Gastrocnemius medialis (tissue), 4 donors: ENCODE measurements around the gene ENTR1. TPM values are rescaled to one million over a fixed set of nuclear protein-coding genes. Genes with fewer than 3 reads are reported as not detected.
A peak's percentile ranks its signal among the peaks of the same experiment; 100 is the strongest.

Experiments used
- ATAC-seq, 2 donors: fragments of 150-250 bp; one replicate each; pipeline ENCODE4 v1.9.1; 2016
- DNase-seq, 2 donors: peaks; one replicate each; pipeline ENCODE4 v3.0.0-alpha.2; 2019
- H3K27ac ChIP-seq, 4 donors: fragments of 200-600 bp; sonication (generic); 1 replicate in 1 of 4; 2 replicates in 3 of 4; pipeline ENCODE4 v1.5.1; 2016 to 2018; ENCODE audit warnings: mild to moderate bottlenecking in 2 of 4, moderate library complexity in 1 of 4
- H3K27me3 ChIP-seq, 3 donors: fragments of 200-600 bp; sonication (generic) in 2 of 3; 1 replicate in 1 of 3; 2 replicates in 2 of 3; pipeline versions ENCODE4 v1.5.1 to v1.6.0; 2016 to 2019; ENCODE audit warnings: mild to moderate bottlenecking in 1 of 3, moderate library complexity in 1 of 3
- H3K36me3 ChIP-seq, 2 donors: fragments of 200-600 bp; sonication (generic) in 1 of 2; one replicate each; pipeline ENCODE4 v1.5.1; 2017 to 2018
- H3K4me1 ChIP-seq, 2 donors: fragments of 200-600 bp; sonication (generic) in 1 of 2; one replicate each; pipeline ENCODE4 v1.5.1; 2016 to 2017; ENCODE audit warnings: mild to moderate bottlenecking in 2 of 2
- H3K4me3 ChIP-seq, 4 donors: fragments of 200-600 bp; sonication (generic) in 3 of 4; 1 replicate in 1 of 4; 2 replicates in 3 of 4; pipeline ENCODE4 v1.5.1; 2016 to 2019; ENCODE audit warnings: mild to moderate bottlenecking in 2 of 4
- H3K9me3 ChIP-seq, 3 donors: fragments of 200-600 bp; sonication (generic) in 2 of 3; 1 replicate in 1 of 3; 2 replicates in 2 of 3; pipeline ENCODE4 v1.5.1; 2016 to 2019
- CTCF ChIP-seq, 5 experiments: fragments of 450-650 bp in 3 of 5; fragments of 200-600 bp in 2 of 5; sonication (generic) in 2 of 5; IDR thresholded peaks in 4 of 5; conservative IDR thresholded peaks in 1 of 5; 1 replicate in 4 of 5; 2 replicates in 1 of 5; pipeline ENCODE4 v1.5.1; 2016 to 2019; ENCODE audit warnings: antibody characterized with exemption in 5 of 5, mild to moderate bottlenecking in 3 of 5, moderate library complexity in 3 of 5
- POLR2A ChIP-seq, 2 donors: fragments of 450-650 bp; IDR thresholded peaks; one replicate each; pipeline ENCODE4 v1.6.1; 2017; ENCODE audit warnings: antibody characterized with exemption in 2 of 2, mild to moderate bottlenecking in 2 of 2, moderate library complexity in 2 of 2
- in situ Hi-C, 4 donors: fragments of 200-750 bp; cut with MboI; loops; one replicate each; pipeline versions ENCODE4 v1.15.0 to v1.8.0; 2017; ENCODE audit warnings: low sequenced_read_pairs in 4 of 4
- intact Hi-C: fragments of 100-400 bp; cut with DNase I; formaldehyde crosslinking; loops from one replicate; pipeline ENCODE4 v1.15.1; 2023; ENCODE audit warnings: low total_unique reads
- total RNA-seq, 4 donors: library from RNA; depleted of rRNA; stranded (reverse); fragments of >200 nt; gene quantifications; one replicate each; pipeline versions ENCODE4 v1.1.0 to v1.2.3, GENCODE V29; 2016

ENTR1 gene
- total RNA-seq, 4 donors from 2014 or later: 23.2 to 43.5 (median 36.5) TPM

- Histone ChIP-seq H3K36me3 (peaks cover 0 to 24% of the 10 kb centered on the region in 2 donors), H3K9me3 (no peaks in the 10 kb centered on the region), H3K27me3 (no peaks in the 10 kb centered on the region), H3K4me1 (peaks cover 27 to 30% of the 10 kb centered on the region in 2 donors), H3K27ac (peak overlapping the region in 1 of 4 donors; percentile 65), H3K4me3 (peak overlapping the region; percentile 58 to 86 (median 68))
- in situ Hi-C loops: no loop called here
- intact Hi-C loops: no loop called here
- peak; percentile 34 to 36 for ATAC-seq
- no peak for TF ChIP-seq CTCF (IDR thresholded peaks at IDR 0.05 in 4 of 5, conservative IDR thresholded peaks at IDR 0.05 in 1 of 5)
- no peak for TF ChIP-seq POLR2A (IDR thresholded peaks at IDR 0.05)
- DNase-seq: peak in 1 of 2 donors; percentile 68
Measured at GRCh38 chr9:136437430-136437829, 27.0 kb upstream of the ENTR1 start.

- Histone ChIP-seq H3K9me3 (no peaks in the 10 kb centered on the region), H3K4me3 (no peak overlapping the region), H3K4me1 (peaks cover 27 to 30% of the 10 kb centered on the region in 2 donors), H3K27ac (no peak overlapping the region), H3K27me3 (no peaks in the 10 kb centered on the region), H3K36me3 (peaks cover 0 to 14% of the 10 kb centered on the region in 2 donors)
- intact Hi-C loops: no loop called here
- no peak for TF ChIP-seq POLR2A (IDR thresholded peaks at IDR 0.05)
- no peak for TF ChIP-seq CTCF (IDR thresholded peaks at IDR 0.05 in 4 of 5, conservative IDR thresholded peaks at IDR 0.05 in 1 of 5)
- in situ Hi-C loops: no loop called here
- ATAC-seq (no peak), DNase-seq (no peak)
Measured at GRCh38 chr9:136436055-136436634, 25.7 kb upstream of the ENTR1 start.

- intact Hi-C loops: no loop called here
- ATAC-seq (no peak), DNase-seq (no peak)
- peaks cover 0 to 20% of the 10 kb centered on the region in 2 donors for H3K36me3 ChIP-seq
- in situ Hi-C loops: no loop called here
- H3K9me3 ChIP-seq: no peaks in the 10 kb centered on the region
- no peaks in the 10 kb centered on the region for H3K27me3 ChIP-seq
- H3K4me3 ChIP-seq: no peak overlapping the region
- no peak overlapping the region for H3K27ac ChIP-seq
- no peak for TF ChIP-seq CTCF (IDR thresholded peaks at IDR 0.05 in 4 of 5, conservative IDR thresholded peaks at IDR 0.05 in 1 of 5)
- no peak for TF ChIP-seq POLR2A (IDR thresholded peaks at IDR 0.05)
- H3K4me1 ChIP-seq: peaks cover 18 to 22% of the 10 kb centered on the region in 2 donors
Measured at GRCh38 chr9:136434580-136435169, 24.3 kb upstream of the ENTR1 start.

- no peak for ATAC-seq
- H3K9me3 ChIP-seq: no peaks in the 10 kb centered on the region
- in situ Hi-C loops: no loop called here
- no peak for DNase-seq
- intact Hi-C loops: no loop called here
- H3K4me1 ChIP-seq: peaks cover 18 to 22% of the 10 kb centered on the region in 2 donors
- no peaks in the 10 kb centered on the region for H3K27me3 ChIP-seq
- no peak overlapping the region for H3K27ac ChIP-seq
- H3K4me3 ChIP-seq: no peak overlapping the region
- peaks cover 0 to 27% of the 10 kb centered on the region in 2 donors for H3K36me3 ChIP-seq
- no peak for TF ChIP-seq CTCF (IDR thresholded peaks at IDR 0.05 in 4 of 5, conservative IDR thresholded peaks at IDR 0.05 in 1 of 5)
- no peak for TF ChIP-seq POLR2A (IDR thresholded peaks at IDR 0.05)
Measured at GRCh38 chr9:136433849-136434579, 23.6 kb upstream of the ENTR1 start.
